ENCODE data around the gene OSMR.

DNA sequence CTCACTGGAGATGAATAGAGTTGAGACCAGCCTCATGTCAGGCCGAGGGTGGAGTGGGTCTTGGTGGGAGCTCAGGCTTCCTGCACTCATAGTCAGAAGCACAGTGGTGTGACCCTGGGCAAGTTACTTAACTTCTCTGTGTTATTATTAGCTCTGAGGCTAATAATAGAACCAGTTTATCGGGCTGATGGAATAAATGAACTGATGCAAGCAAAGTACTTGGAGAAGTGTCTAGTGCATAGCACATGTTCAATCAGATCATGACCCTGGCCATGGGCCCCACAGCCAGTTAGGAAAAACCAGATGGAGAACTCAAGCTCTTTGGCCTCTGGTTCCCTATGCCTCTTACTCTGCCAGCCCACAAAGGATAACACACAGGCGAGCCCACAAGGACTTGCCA is 45.3 kb upstream of the OSMR start:
- TF ChIP-seq EZH2 (IDR thresholded peaks at IDR 0.05; ENCODE audit: borderline replicate concordance, low read length): no peak
- TF ChIP-seq, protein P1, sequence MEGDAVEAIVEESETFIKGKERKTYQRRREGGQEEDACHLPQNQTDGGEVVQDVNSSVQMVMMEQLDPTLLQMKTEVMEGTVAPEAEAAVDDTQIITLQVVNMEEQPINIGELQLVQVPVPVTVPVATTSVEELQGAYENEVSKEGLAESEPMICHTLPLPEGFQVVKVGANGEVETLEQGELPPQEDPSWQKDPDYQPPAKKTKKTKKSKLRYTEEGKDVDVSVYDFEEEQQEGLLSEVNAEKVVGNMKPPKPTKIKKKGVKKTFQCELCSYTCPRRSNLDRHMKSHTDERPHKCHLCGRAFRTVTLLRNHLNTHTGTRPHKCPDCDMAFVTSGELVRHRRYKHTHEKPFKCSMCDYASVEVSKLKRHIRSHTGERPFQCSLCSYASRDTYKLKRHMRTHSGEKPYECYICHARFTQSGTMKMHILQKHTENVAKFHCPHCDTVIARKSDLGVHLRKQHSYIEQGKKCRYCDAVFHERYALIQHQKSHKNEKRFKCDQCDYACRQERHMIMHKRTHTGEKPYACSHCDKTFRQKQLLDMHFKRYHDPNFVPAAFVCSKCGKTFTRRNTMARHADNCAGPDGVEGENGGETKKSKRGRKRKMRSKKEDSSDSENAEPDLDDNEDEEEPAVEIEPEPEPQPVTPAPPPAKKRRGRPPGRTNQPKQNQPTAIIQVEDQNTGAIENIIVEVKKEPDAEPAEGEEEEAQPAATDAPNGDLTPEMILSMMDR (conservative IDR thresholded peaks at IDR 0.05 in 1 of 2, IDR thresholded peaks at IDR 0.05 in 1 of 2; ENCODE audit: extremely low read depth in 1 of 2, insufficient read depth in 1 of 2, low read depth in 1 of 2, low read length in 2 of 2): no peak
